ENCODE measurements around the gene ST3GAL5.

Gene ST3GAL5

GRCh38 chr2:85864654-85865053 is 24.1 kb downstream of the ST3GAL5 start:
- TF ChIP-seq CTCF (IDR thresholded peaks at IDR 0.05; ENCODE audit: insufficient read depth, low read length) (no peak), GABPA (IDR thresholded peaks at IDR 0.05; ENCODE audit: low read depth) (no peak), SPI1 (IDR thresholded peaks at IDR 0.05; ENCODE audit: borderline replicate concordance, low read depth) (no peak), REST (IDR thresholded peaks at IDR 0.05; ENCODE audit: insufficient replicate concordance, low read depth) (no peak), POLR2AphosphoS5 (IDR thresholded peaks at IDR 0.05; ENCODE audit: low read depth) (no peak)
- Histone ChIP-seq H3K4me3 (replicated peaks; ENCODE audit: insufficient read depth, low read length) (no peak overlapping the region), H3K27ac (replicated peaks) (no peak overlapping the region), H3K27me3 (ENCODE audit: insufficient read depth, poor library complexity, severe bottlenecking) (no peaks in the 10 kb centered on the region)
- DNase-seq (ENCODE audit: low read depth in 1 of 2, low spot score in 1 of 2), result no peak

GRCh38 chr2:85862426-85862825 is 26.4 kb downstream of the ST3GAL5 start:
- no peak for TF ChIP-seq CTCF (IDR thresholded peaks at IDR 0.05; ENCODE audit: insufficient read depth, low read length)
- TF ChIP-seq POLR2AphosphoS5 (IDR thresholded peaks at IDR 0.05; ENCODE audit: low read depth), result no peak
- no peak for TF ChIP-seq SPI1 (IDR thresholded peaks at IDR 0.05; ENCODE audit: borderline replicate concordance, low read depth)
- no peak for TF ChIP-seq REST (IDR thresholded peaks at IDR 0.05; ENCODE audit: insufficient replicate concordance, low read depth)
- TF ChIP-seq GABPA (IDR thresholded peaks at IDR 0.05; ENCODE audit: low read depth), result no peak
- DNase-seq (ENCODE audit: low read depth in 1 of 2, low spot score in 1 of 2), result no peak
- Histone ChIP-seq H3K4me3 (replicated peaks; ENCODE audit: insufficient read depth, low read length) (no peak overlapping the region), H3K27me3 (ENCODE audit: insufficient read depth, poor library complexity, severe bottlenecking) (no peaks in the 10 kb centered on the region), H3K27ac (replicated peaks) (no peak overlapping the region)

- H3K27me3 ChIP-seq (ENCODE audit: insufficient read depth, poor library complexity, severe bottlenecking), result no peaks in the 10 kb centered on the region
- H3K4me3 ChIP-seq (replicated peaks; ENCODE audit: insufficient read depth, low read length), result no peak overlapping the region
- no peak overlapping the region for H3K27ac ChIP-seq (replicated peaks)
- TF ChIP-seq REST (IDR thresholded peaks at IDR 0.05; ENCODE audit: insufficient replicate concordance, low read depth), result no peak
- no peak for TF ChIP-seq SPI1 (IDR thresholded peaks at IDR 0.05; ENCODE audit: borderline replicate concordance, low read depth)
- TF ChIP-seq POLR2AphosphoS5 (IDR thresholded peaks at IDR 0.05; ENCODE audit: low read depth), result no peak
- no peak for TF ChIP-seq GABPA (IDR thresholded peaks at IDR 0.05; ENCODE audit: low read depth)
- TF ChIP-seq CTCF (IDR thresholded peaks at IDR 0.05; ENCODE audit: insufficient read depth, low read length), result no peak
- no peak for DNase-seq (ENCODE audit: low read depth in 1 of 2, low spot score in 1 of 2)
These were observed 27.1 kb downstream of the ST3GAL5 start for GRCh38 chr2:85861650-85862049.

All from HL-60 (cell line).